Loucy (cell line): ENCODE data around the gene MED26.

ENCODE experiments used
- CTCF ChIP-seq: fragments of 200-600 bp; sonication (generic); conservative IDR thresholded peaks from 2 replicates; pipeline ENCODE4 v1.5.1; 2014; ENCODE audit warnings: mild to moderate bottlenecking, antibody characterized with exemption, low read length
- EZH2phosphoT487 ChIP-seq: fragments of 200-600 bp; IDR thresholded peaks from 2 replicates; pipeline ENCODE4 v1.6.1; 2018; ENCODE audit warnings: antibody characterized with exemption, mild to moderate bottlenecking, moderate library complexity, borderline replicate concordance

- no peak for TF ChIP-seq CTCF
- TF ChIP-seq EZH2phosphoT487 = no peak
These were observed 20.2 kb downstream of the MED26 start for GRCh38 chr19:16607819-16608218.
